GM23338 (cell line): ENCODE measurements around the gene ALS2. TPM values are rescaled to one million over a fixed set of nuclear protein-coding genes. Genes with fewer than 3 reads are reported as not detected.

Source experiments
- ATAC-seq: fragments of 200-7000 bp; cut with Tn5 transposase; 3 replicates; pipeline ENCODE4 v1.9.1; 2020
- DNase-seq: peaks from one replicate; pipeline ENCODE4 v3.0.0-alpha.2; 2015; ENCODE audit warnings: low spot score
- H2AFZ ChIP-seq: fragments of 200-600 bp; sonication (generic); 2 replicates; pipeline ENCODE4 v1.8.0; 2016; ENCODE audit warnings: antibody characterized with exemption, mild to moderate bottlenecking, moderate library complexity
- H3F3A ChIP-seq: fragments of 200-600 bp; sonication (generic); replicated peaks from 2 replicates; pipeline ENCODE4 v1.8.0; 2017; ENCODE audit warnings: antibody characterized with exemption, mixed run types, low read depth
- H3K27ac ChIP-seq: fragments of 200-600 bp; sonication (generic); 2 replicates; pipeline ENCODE4 v1.6.1; 2016; ENCODE audit warnings: low read depth
- H3K27me3 ChIP-seq: fragments of 200-600 bp; sonication (generic); 2 replicates; pipeline ENCODE4 v1.8.0; 2016; ENCODE audit warnings: mild to moderate bottlenecking, mixed run types, moderate library complexity; ENCODE audit not compliant: insufficient read depth
- H3K36me3 ChIP-seq: fragments of 200-600 bp; sonication (generic); 2 replicates; pipeline ENCODE4 v1.8.0; 2016; ENCODE audit warnings: mild to moderate bottlenecking; ENCODE audit not compliant: insufficient read depth
- H3K4me1 ChIP-seq: fragments of 200-600 bp; sonication (generic); 2 replicates; pipeline ENCODE4 v1.8.0; 2016; ENCODE audit warnings: mild to moderate bottlenecking, moderate library complexity; ENCODE audit not compliant: insufficient read depth
- H3K4me2 ChIP-seq: fragments of 200-600 bp; sonication (generic); 2 replicates; pipeline ENCODE4 v1.7.1; 2017; ENCODE audit warnings: mixed run types
- H3K4me3 ChIP-seq: fragments of 200-600 bp; sonication (generic); 2 replicates; pipeline ENCODE4 v1.6.1; 2016; ENCODE audit warnings: mixed run types
- H3K79me2 ChIP-seq: fragments of 200-600 bp; sonication (generic); replicated peaks from 2 replicates; pipeline ENCODE4 v1.8.0; 2017; ENCODE audit warnings: mild to moderate bottlenecking; ENCODE audit not compliant: insufficient read depth
- H3K9me2 ChIP-seq: fragments of 200-600 bp; sonication (generic); 2 replicates; pipeline ENCODE4 v1.8.0; 2017; ENCODE audit not compliant: insufficient read depth
- H4K20me1 ChIP-seq: fragments of 200-600 bp; sonication (generic); replicated peaks from 2 replicates; pipeline ENCODE4 v1.8.0; 2017; ENCODE audit warnings: mild to moderate bottlenecking; ENCODE audit not compliant: insufficient read depth
- H3K27ac Mint-ChIP-seq: 2 replicates; pipeline ENCODE4 v1.8.0; 2020; ENCODE audit warnings: inconsistent platforms, mild to moderate bottlenecking, moderate library complexity, mixed read lengths
- H3K27me3 Mint-ChIP-seq: 3 replicates; pipeline ENCODE4 v1.8.0; 2022; ENCODE audit warnings: low read depth, mild to moderate bottlenecking, moderate library complexity, mixed read lengths, inconsistent platforms; ENCODE audit not compliant: insufficient read depth, poor library complexity
- H3K36me3 Mint-ChIP-seq: 3 replicates; pipeline ENCODE4 v1.8.0; 2021; ENCODE audit warnings: low read depth, mild to moderate bottlenecking, inconsistent platforms, moderate library complexity, mixed read lengths
- H3K4me1 Mint-ChIP-seq: 3 replicates; pipeline ENCODE4 v1.8.0; 2020; ENCODE audit warnings: mild to moderate bottlenecking, inconsistent platforms, mixed read lengths
- H3K4me3 Mint-ChIP-seq: 3 replicates; pipeline ENCODE4 v1.8.0; 2021; ENCODE audit warnings: moderate library complexity, mild to moderate bottlenecking, inconsistent platforms, mixed read lengths
- H3K9me3 Mint-ChIP-seq: 3 replicates; pipeline ENCODE4 v1.8.0; 2020; ENCODE audit warnings: moderate library complexity, mild to moderate bottlenecking, inconsistent platforms, mixed read lengths
- CTCF ChIP-seq, 2 experiments: fragments of 200-600 bp in 1 of 2; sonication (generic) in 1 of 2; conservative IDR thresholded peaks; 2 replicates each; pipeline versions ENCODE4 v1.5.1 to v1.6.1; 2016 to 2017; ENCODE audit warnings: antibody characterized with exemption in 2 of 2, low read depth in 2 of 2, mild to moderate bottlenecking in 2 of 2, moderate library complexity in 1 of 2
- EZH2 ChIP-seq: fragments of 200-600 bp; sonication (generic); IDR thresholded peaks from one replicate; pipeline ENCODE4 v1.8.0; 2017; ENCODE audit warnings: antibody characterized with exemption, mild to moderate bottlenecking, low read depth; ENCODE audit not compliant: unreplicated experiment
- EZH2phosphoT487 ChIP-seq: fragments of 200-600 bp; sonication (generic); IDR thresholded peaks from one replicate; pipeline ENCODE4 v1.8.1; 2018; ENCODE audit warnings: antibody characterized with exemption; ENCODE audit not compliant: unreplicated experiment
- JUNB ChIP-seq: IDR thresholded peaks from one replicate; pipeline ENCODE4 v1.6.1; 2016; ENCODE audit warnings: antibody characterized with exemption; ENCODE audit not compliant: unreplicated experiment
- NANOG ChIP-seq: IDR thresholded peaks from 2 replicates; pipeline ENCODE4 v1.6.1; 2016; ENCODE audit warnings: antibody characterized with exemption, borderline replicate concordance
- POLR2AphosphoS5 ChIP-seq: IDR thresholded peaks from 2 replicates; pipeline ENCODE4 v1.6.1; 2016; ENCODE audit warnings: antibody characterized with exemption, low read depth
- STAT1 ChIP-seq: IDR thresholded peaks from one replicate; pipeline ENCODE4 v1.6.1; 2016; ENCODE audit warnings: antibody characterized with exemption; ENCODE audit not compliant: unreplicated experiment
- ZNF114 ChIP-seq: fragments of 250-450 bp; sonication (Bioruptor Pico); IDR thresholded peaks from 2 replicates; pipeline ENCODE4 v1.5.0; 2020; ENCODE audit warnings: mild to moderate bottlenecking, moderate library complexity
- ZNF331 ChIP-seq: fragments of 250-450 bp; sonication (Bioruptor Pico); IDR thresholded peaks from 2 replicates; pipeline ENCODE4 v1.5.0; 2020; ENCODE audit warnings: low read depth, mild to moderate bottlenecking, moderate library complexity
- polyA plus RNA-seq: library from polyadenylated mRNA; unstranded; fragments of >200 nt; fragmentation: Nextera tagmentation; extraction: Ambion mirVana; gene quantifications from 2 replicates; pipeline ENCODE4 v1.2.1, GENCODE V29; 2016
- total RNA-seq: library from RNA; depleted of rRNA; stranded (reverse); fragments of >200 nt; shearing (Covaris generic); gene quantifications from 2 replicates; pipeline ENCODE4 v1.2.3, GENCODE V29; 2014
- TF ChIP-seq, protein P1 (sequence below): IDR thresholded peaks from 2 replicates; pipeline ENCODE4 v1.6.1; 2016; ENCODE audit warnings: antibody characterized with exemption
- TF ChIP-seq, protein P2 (sequence below): fragments of 250-450 bp; sonication (Bioruptor Pico); IDR thresholded peaks from 2 replicates; pipeline ENCODE4 v1.5.0; 2020; ENCODE audit warnings: mild to moderate bottlenecking, moderate library complexity
- TF ChIP-seq, protein P3 (sequence below): IDR thresholded peaks from one replicate; pipeline ENCODE4 v1.6.1; 2018; ENCODE audit warnings: antibody characterized with exemption; ENCODE audit not compliant: unreplicated experiment

The ALS2 gene
- total and polyA plus RNA-seq, 2 experiments from 2014 or later = 9.6 to 43.3 TPM

GRCh38 chr2:201797175-201797840, 16.6 kb upstream of the ALS2 start:
- H3K9me3 Mint-ChIP-seq = 0 out of 3 replicates have a peak, but pooled peaks cover 2% of the 10 kb centered on the region
- H4K20me1 ChIP-seq = no peaks in the 10 kb centered on the region
- H3K4me3 ChIP-seq = no peak overlapping the region
- no peak overlapping the region for H3K4me2 ChIP-seq
- no peaks in the 10 kb centered on the region for H3K27me3 ChIP-seq
- ATAC-seq (no peak), DNase-seq (no peak)
- H2AFZ ChIP-seq = no peak overlapping the region
- no peaks in the 10 kb centered on the region for H3K79me2 ChIP-seq
- no peaks in the 10 kb centered on the region for H3K4me1 ChIP-seq
- no peak overlapping the region for H3K27ac ChIP-seq
- H3K36me3 ChIP-seq = no peaks in the 10 kb centered on the region
- H3K4me3 Mint-ChIP-seq = no peak overlapping the region
- H3K36me3 Mint-ChIP-seq = no peaks in the 10 kb centered on the region
- H3K9me2 ChIP-seq = no peaks in the 10 kb centered on the region
- TF ChIP-seq STAT1 = no peak
- TF ChIP-seq ZNF114 (CRISPR knock-in tag) = no peak
- no peak for TF ChIP-seq EZH2phosphoT487
- TF ChIP-seq, protein P1, sequence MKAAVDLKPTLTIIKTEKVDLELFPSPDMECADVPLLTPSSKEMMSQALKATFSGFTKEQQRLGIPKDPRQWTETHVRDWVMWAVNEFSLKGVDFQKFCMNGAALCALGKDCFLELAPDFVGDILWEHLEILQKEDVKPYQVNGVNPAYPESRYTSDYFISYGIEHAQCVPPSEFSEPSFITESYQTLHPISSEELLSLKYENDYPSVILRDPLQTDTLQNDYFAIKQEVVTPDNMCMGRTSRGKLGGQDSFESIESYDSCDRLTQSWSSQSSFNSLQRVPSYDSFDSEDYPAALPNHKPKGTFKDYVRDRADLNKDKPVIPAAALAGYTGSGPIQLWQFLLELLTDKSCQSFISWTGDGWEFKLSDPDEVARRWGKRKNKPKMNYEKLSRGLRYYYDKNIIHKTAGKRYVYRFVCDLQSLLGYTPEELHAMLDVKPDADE = no peak
- no peak for TF ChIP-seq NANOG
- TF ChIP-seq, protein P2, sequence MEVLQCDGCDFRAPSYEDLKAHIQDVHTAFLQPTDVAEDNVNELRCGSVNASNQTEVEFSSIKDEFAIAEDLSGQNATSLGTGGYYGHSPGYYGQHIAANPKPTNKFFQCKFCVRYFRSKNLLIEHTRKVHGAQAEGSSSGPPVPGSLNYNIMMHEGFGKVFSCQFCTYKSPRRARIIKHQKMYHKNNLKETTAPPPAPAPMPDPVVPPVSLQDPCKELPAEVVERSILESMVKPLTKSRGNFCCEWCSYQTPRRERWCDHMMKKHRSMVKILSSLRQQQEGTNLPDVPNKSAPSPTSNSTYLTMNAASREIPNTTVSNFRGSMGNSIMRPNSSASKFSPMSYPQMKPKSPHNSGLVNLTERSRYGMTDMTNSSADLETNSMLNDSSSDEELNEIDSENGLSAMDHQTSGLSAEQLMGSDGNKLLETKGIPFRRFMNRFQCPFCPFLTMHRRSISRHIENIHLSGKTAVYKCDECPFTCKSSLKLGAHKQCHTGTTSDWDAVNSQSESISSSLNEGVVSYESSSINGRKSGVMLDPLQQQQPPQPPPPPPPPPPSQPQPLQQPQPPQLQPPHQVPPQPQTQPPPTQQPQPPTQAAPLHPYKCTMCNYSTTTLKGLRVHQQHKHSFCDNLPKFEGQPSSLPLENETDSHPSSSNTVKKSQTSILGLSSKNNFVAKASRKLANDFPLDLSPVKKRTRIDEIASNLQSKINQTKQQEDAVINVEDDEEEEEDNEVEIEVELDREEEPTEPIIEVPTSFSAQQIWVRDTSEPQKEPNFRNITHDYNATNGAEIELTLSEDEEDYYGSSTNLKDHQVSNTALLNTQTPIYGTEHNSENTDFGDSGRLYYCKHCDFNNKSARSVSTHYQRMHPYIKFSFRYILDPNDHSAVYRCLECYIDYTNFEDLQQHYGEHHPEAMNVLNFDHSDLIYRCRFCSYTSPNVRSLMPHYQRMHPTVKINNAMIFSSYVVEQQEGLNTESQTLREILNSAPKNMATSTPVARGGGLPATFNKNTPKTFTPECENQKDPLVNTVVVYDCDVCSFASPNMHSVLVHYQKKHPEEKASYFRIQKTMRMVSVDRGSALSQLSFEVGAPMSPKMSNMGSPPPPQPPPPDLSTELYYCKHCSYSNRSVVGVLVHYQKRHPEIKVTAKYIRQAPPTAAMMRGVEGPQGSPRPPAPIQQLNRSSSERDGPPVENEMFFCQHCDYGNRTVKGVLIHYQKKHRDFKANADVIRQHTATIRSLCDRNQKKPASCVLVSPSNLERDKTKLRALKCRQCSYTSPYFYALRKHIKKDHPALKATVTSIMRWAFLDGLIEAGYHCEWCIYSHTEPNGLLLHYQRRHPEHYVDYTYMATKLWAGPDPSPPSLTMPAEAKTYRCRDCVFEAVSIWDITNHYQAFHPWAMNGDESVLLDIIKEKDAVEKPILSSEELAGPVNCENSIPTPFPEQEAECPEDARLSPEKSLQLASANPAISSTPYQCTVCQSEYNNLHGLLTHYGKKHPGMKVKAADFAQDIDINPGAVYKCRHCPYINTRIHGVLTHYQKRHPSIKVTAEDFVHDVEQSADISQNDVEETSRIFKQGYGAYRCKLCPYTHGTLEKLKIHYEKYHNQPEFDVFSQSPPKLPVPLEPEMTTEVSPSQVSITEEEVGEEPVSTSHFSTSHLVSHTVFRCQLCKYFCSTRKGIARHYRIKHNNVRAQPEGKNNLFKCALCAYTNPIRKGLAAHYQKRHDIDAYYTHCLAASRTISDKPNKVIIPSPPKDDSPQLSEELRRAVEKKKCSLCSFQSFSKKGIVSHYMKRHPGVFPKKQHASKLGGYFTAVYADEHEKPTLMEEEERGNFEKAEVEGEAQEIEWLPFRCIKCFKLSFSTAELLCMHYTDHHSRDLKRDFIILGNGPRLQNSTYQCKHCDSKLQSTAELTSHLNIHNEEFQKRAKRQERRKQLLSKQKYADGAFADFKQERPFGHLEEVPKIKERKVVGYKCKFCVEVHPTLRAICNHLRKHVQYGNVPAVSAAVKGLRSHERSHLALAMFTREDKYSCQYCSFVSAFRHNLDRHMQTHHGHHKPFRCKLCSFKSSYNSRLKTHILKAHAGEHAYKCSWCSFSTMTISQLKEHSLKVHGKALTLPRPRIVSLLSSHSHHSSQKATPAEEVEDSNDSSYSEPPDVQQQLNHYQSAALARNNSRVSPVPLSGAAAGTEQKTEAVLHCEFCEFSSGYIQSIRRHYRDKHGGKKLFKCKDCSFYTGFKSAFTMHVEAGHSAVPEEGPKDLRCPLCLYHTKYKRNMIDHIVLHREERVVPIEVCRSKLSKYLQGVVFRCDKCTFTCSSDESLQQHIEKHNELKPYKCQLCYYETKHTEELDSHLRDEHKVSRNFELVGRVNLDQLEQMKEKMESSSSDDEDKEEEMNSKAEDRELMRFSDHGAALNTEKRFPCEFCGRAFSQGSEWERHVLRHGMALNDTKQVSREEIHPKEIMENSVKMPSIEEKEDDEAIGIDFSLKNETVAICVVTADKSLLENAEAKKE (CRISPR knock-in tag) = no peak
- TF ChIP-seq EZH2 = no peak
- TF ChIP-seq POLR2AphosphoS5 = no peak
- TF ChIP-seq, protein P3, sequence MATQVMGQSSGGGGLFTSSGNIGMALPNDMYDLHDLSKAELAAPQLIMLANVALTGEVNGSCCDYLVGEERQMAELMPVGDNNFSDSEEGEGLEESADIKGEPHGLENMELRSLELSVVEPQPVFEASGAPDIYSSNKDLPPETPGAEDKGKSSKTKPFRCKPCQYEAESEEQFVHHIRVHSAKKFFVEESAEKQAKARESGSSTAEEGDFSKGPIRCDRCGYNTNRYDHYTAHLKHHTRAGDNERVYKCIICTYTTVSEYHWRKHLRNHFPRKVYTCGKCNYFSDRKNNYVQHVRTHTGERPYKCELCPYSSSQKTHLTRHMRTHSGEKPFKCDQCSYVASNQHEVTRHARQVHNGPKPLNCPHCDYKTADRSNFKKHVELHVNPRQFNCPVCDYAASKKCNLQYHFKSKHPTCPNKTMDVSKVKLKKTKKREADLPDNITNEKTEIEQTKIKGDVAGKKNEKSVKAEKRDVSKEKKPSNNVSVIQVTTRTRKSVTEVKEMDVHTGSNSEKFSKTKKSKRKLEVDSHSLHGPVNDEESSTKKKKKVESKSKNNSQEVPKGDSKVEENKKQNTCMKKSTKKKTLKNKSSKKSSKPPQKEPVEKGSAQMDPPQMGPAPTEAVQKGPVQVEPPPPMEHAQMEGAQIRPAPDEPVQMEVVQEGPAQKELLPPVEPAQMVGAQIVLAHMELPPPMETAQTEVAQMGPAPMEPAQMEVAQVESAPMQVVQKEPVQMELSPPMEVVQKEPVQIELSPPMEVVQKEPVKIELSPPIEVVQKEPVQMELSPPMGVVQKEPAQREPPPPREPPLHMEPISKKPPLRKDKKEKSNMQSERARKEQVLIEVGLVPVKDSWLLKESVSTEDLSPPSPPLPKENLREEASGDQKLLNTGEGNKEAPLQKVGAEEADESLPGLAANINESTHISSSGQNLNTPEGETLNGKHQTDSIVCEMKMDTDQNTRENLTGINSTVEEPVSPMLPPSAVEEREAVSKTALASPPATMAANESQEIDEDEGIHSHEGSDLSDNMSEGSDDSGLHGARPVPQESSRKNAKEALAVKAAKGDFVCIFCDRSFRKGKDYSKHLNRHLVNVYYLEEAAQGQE = no peak
- TF ChIP-seq JUNB = no peak
- no peak for TF ChIP-seq CTCF (conservative IDR thresholded peaks at IDR 0.05; ENCODE audit: low read depth in 2 of 2)
- TF ChIP-seq ZNF331 (CRISPR knock-in tag) = no peak
- no peaks in the 10 kb centered on the region for H3F3A ChIP-seq
- H3K27ac Mint-ChIP-seq = no peak overlapping the region
- H3K27me3 Mint-ChIP-seq = no peaks in the 10 kb centered on the region
- H3K4me1 Mint-ChIP-seq = no peaks in the 10 kb centered on the region
